ENCODE measurements around the gene TLR5. TPM values are rescaled to one million over a fixed set of nuclear protein-coding genes. Genes with fewer than 3 reads are reported as not detected.

The TLR5 gene
- total and polyA plus RNA-seq, 2 experiments from 2014 or later, result 1.5 to 1.9 TPM

DNA sequence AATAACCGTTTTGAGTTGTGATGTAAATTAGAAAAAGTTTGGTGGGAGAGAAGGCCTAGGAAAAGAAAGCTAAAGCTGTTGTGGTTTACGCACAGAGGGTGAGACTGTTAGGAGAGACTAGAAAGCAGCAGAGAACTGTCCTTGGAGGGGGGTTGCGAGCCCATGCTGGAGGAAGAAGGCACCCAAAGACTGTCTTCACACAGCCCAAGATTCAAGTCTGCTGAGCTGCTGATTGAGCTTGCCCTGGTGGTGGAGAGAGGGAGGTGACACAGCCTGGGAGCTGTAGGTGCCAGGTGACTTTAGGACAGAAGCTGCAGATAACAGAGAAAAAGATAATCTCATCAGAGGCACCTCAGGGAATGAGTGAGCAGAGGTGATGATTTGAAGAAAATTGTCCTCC is 18.3 kb upstream of the TLR5 start:
- H4K20me1 ChIP-seq (ENCODE audit: insufficient read depth, poor library complexity, severe bottlenecking), result no peaks in the 10 kb centered on the region
- DNase-seq (ENCODE audit: low spot score), result no peak
- no peaks in the 10 kb centered on the region for H3K79me2 ChIP-seq
- no peak overlapping the region for H3K4me3 ChIP-seq
- 86% methylated on average over 3 of the region's 3 CpGs for WGBS (ENCODE audit: low lambda C conversion rate, missing lambda C conversion rate)
- H3K9me2 ChIP-seq (replicated peaks; ENCODE audit: insufficient read depth), result no peaks in the 10 kb centered on the region
- H3K36me3 ChIP-seq (replicated peaks; ENCODE audit: insufficient read depth, low read depth), result no peaks in the 10 kb centered on the region
- no peaks in the 10 kb centered on the region for H3K9me3 ChIP-seq (ENCODE audit: low read depth)
- H3K4me2 ChIP-seq, result no peak overlapping the region
- no peaks in the 10 kb centered on the region for H3K27me3 ChIP-seq
- TF ChIP-seq EZH2 (IDR thresholded peaks at IDR 0.05; ENCODE audit: borderline replicate concordance), result no peak
- TF ChIP-seq, protein P1, sequence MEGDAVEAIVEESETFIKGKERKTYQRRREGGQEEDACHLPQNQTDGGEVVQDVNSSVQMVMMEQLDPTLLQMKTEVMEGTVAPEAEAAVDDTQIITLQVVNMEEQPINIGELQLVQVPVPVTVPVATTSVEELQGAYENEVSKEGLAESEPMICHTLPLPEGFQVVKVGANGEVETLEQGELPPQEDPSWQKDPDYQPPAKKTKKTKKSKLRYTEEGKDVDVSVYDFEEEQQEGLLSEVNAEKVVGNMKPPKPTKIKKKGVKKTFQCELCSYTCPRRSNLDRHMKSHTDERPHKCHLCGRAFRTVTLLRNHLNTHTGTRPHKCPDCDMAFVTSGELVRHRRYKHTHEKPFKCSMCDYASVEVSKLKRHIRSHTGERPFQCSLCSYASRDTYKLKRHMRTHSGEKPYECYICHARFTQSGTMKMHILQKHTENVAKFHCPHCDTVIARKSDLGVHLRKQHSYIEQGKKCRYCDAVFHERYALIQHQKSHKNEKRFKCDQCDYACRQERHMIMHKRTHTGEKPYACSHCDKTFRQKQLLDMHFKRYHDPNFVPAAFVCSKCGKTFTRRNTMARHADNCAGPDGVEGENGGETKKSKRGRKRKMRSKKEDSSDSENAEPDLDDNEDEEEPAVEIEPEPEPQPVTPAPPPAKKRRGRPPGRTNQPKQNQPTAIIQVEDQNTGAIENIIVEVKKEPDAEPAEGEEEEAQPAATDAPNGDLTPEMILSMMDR (IDR thresholded peaks at IDR 0.05; ENCODE audit: poor library complexity), result no peak
- TF ChIP-seq EZH2phosphoT487 (IDR thresholded peaks at IDR 0.05; ENCODE audit: low read depth, severe bottlenecking, unreplicated experiment), result no peak
- H3K27ac ChIP-seq, result no peak overlapping the region
- H2AFZ ChIP-seq, result no peak overlapping the region
- no peaks in the 10 kb centered on the region for H3K4me1 ChIP-seq (ENCODE audit: insufficient read depth)

DNA sequence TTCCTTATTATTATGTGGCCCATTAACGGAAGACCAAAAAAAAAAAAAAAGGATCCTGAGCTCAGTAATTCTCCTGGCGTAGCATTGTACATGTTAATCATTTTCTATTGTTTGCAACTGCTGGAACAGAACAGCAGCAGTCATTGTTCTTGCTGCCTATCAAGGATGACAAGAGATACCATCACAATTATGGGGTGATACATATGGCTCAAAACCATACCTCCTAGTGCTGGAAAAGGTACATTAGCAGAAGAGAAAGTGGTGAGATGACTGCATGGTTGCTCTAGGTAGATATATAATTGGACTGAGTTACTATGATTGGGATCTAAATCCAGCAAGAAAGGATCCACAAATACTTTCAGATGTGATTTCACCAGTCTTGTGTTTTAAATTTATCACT is 13.3 kb upstream of the TLR5 start:
- H3K4me1 ChIP-seq (ENCODE audit: insufficient read depth), result no peaks in the 10 kb centered on the region
- no peak overlapping the region for H2AFZ ChIP-seq
- no peak overlapping the region for H3K4me3 ChIP-seq
- DNase-seq (ENCODE audit: low spot score), result no peak
- H3K4me2 ChIP-seq, result no peak overlapping the region
- H4K20me1 ChIP-seq (ENCODE audit: insufficient read depth, poor library complexity, severe bottlenecking), result no peaks in the 10 kb centered on the region
- WGBS (ENCODE audit: low lambda C conversion rate, missing lambda C conversion rate), result 91% methylated on average over 2 of the region's 2 CpGs
- TF ChIP-seq EZH2phosphoT487 (IDR thresholded peaks at IDR 0.05; ENCODE audit: low read depth, severe bottlenecking, unreplicated experiment), result no peak
- no peak for TF ChIP-seq EZH2 (IDR thresholded peaks at IDR 0.05; ENCODE audit: borderline replicate concordance)
- TF ChIP-seq, protein P1 (IDR thresholded peaks at IDR 0.05; ENCODE audit: poor library complexity), result no peak
- H3K79me2 ChIP-seq, result no peaks in the 10 kb centered on the region
- no peaks in the 10 kb centered on the region for H3K9me3 ChIP-seq (ENCODE audit: low read depth)
- H3K27me3 ChIP-seq, result no peaks in the 10 kb centered on the region
- no peaks in the 10 kb centered on the region for H3K9me2 ChIP-seq (replicated peaks; ENCODE audit: insufficient read depth)
- no peak overlapping the region for H3K27ac ChIP-seq
- H3K36me3 ChIP-seq (replicated peaks; ENCODE audit: insufficient read depth, low read depth), result no peaks in the 10 kb centered on the region

DNA sequence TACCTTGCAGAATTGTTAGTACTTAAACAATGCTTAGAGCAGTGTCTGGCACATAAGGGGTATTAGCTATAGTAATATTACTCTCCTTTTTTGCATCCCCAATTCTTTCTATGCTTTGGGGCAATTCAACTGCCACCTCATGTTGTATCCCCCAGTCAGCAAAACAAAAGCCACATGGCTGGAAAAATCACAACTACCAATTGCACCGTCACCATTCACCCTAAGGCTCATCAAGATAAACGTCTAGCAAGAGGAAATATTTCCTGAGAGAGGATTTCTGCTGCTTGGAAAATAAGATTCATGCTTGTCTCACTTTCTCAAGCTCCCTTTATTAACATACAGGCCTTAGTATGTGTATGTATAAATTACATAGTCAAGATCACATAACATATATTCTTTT is 12.1 kb upstream of the TLR5 start:
- Histone ChIP-seq H3K9me2 (replicated peaks; ENCODE audit: insufficient read depth) (no peaks in the 10 kb centered on the region), H3K4me3 (no peak overlapping the region), H3K4me2 (no peak overlapping the region), H3K36me3 (replicated peaks; ENCODE audit: insufficient read depth, low read depth) (no peaks in the 10 kb centered on the region), H3K27ac (no peak overlapping the region), H3K27me3 (no peaks in the 10 kb centered on the region), H4K20me1 (ENCODE audit: insufficient read depth, poor library complexity, severe bottlenecking) (no peaks in the 10 kb centered on the region), H3K4me1 (ENCODE audit: insufficient read depth) (no peaks in the 10 kb centered on the region), H3K9me3 (ENCODE audit: low read depth) (no peaks in the 10 kb centered on the region), H2AFZ (no peak overlapping the region), H3K79me2 (no peaks in the 10 kb centered on the region)
- TF ChIP-seq, protein P1 (IDR thresholded peaks at IDR 0.05; ENCODE audit: poor library complexity), result no peak
- no peak for TF ChIP-seq EZH2phosphoT487 (IDR thresholded peaks at IDR 0.05; ENCODE audit: low read depth, severe bottlenecking, unreplicated experiment)
- TF ChIP-seq EZH2 (IDR thresholded peaks at IDR 0.05; ENCODE audit: borderline replicate concordance), result no peak
- 44% methylated on average over 2 of the region's 2 CpGs for WGBS (ENCODE audit: low lambda C conversion rate, missing lambda C conversion rate)
- no peak for DNase-seq (ENCODE audit: low spot score)
